ENCODE data around the gene COLQ. TPM values are rescaled to one million over a fixed set of nuclear protein-coding genes. Genes with fewer than 3 reads are reported as not detected.
A peak's percentile ranks its signal among the peaks of the same experiment; 100 is the strongest.

Gene COLQ
- total RNA-seq, 1 experiment from 2014 or later = 1.9 TPM

DNA sequence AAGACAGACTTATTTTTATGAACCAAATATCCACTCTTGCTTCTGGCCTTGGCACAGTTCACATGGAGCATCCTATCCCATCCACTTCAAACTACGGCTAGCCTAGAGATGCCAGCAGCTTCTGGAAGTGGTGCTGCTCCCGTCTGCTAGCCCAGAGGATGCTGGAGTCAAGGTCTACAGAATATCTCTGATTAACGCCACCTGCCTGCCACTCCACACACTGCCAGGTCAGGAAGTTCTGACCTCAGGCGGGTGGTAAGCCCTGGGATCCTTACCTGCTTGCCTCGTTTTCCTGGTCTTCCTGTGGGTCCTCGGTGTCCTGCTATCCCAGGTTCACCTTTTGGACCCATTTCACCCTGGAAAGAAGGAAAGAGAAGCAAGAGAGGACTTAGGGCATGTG is 51.2 kb downstream of the COLQ start:
- Histone ChIP-seq H3K9ac (ENCODE audit: low read length) (no peak overlapping the region), H3K36me3 (ENCODE audit: control insufficient read depth in 1 of 2, insufficient read depth in 2 of 2, low read length in 2 of 2) (no peaks in the 10 kb centered on the region), H3K9me2 (ENCODE audit: insufficient read depth) (no peaks in the 10 kb centered on the region), H3K4me2 (ENCODE audit: low read length) (no peak overlapping the region), H2AFZ (ENCODE audit: low read depth, low read length, poor library complexity, severe bottlenecking) (no peak overlapping the region), H3K27ac (ENCODE audit: low read depth, low read length) (no peak overlapping the region), H3K4me3 (replicated peaks in 1 of 2; ENCODE audit: low read depth in 1 of 2, low read length in 2 of 2) (no peak overlapping the region), H3K27me3 (ENCODE audit: insufficient read depth, low read length) (no peaks in the 10 kb centered on the region), H3K9me3 (ENCODE audit: control insufficient read depth in 1 of 2, insufficient read depth in 1 of 2, low read depth in 1 of 2, low read length in 2 of 2) (no peaks in the 10 kb centered on the region), H3K4me1 (ENCODE audit: control insufficient read depth in 1 of 2, insufficient read depth in 2 of 2, low read length in 2 of 2) (no peaks in the 10 kb centered on the region), H4K20me1 (ENCODE audit: insufficient read depth) (no peaks in the 10 kb centered on the region), H3K79me2 (ENCODE audit: insufficient read depth, low read length) (no peaks in the 10 kb centered on the region)
- TF ChIP-seq, protein P1, sequence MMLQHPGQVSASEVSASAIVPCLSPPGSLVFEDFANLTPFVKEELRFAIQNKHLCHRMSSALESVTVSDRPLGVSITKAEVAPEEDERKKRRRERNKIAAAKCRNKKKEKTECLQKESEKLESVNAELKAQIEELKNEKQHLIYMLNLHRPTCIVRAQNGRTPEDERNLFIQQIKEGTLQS (IDR thresholded peaks at IDR 0.05) = no peak
- TF ChIP-seq, protein P2, sequence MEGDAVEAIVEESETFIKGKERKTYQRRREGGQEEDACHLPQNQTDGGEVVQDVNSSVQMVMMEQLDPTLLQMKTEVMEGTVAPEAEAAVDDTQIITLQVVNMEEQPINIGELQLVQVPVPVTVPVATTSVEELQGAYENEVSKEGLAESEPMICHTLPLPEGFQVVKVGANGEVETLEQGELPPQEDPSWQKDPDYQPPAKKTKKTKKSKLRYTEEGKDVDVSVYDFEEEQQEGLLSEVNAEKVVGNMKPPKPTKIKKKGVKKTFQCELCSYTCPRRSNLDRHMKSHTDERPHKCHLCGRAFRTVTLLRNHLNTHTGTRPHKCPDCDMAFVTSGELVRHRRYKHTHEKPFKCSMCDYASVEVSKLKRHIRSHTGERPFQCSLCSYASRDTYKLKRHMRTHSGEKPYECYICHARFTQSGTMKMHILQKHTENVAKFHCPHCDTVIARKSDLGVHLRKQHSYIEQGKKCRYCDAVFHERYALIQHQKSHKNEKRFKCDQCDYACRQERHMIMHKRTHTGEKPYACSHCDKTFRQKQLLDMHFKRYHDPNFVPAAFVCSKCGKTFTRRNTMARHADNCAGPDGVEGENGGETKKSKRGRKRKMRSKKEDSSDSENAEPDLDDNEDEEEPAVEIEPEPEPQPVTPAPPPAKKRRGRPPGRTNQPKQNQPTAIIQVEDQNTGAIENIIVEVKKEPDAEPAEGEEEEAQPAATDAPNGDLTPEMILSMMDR (IDR thresholded peaks at IDR 0.05 in 2 of 3, conservative IDR thresholded peaks at IDR 0.05 in 1 of 3; ENCODE audit: borderline replicate concordance in 1 of 3, insufficient read depth in 1 of 3, low read depth in 2 of 3, low read length in 2 of 3) = peak in 2 of 3 experiments; percentile 25 to 29; a peak in 3 of 6 replicates
- ChIA-PET CTCF (no interaction called here), POLR2A (no interaction called here), RAD21 (ENCODE audit: low non-redundant PET in 1 of 2, low total read pairs in 2 of 2, uncharacterized antibody in 2 of 2, unreplicated experiment in 2 of 2) (no interaction called here)
- ATAC-seq (peak; percentile 79), DNase-seq (ENCODE audit: low read depth, low spot score) (no peak)
- no TSS peak for BruUV-seq (replicated peaks)
- intact Hi-C loops (cut with micrococcal nuclease) = no loop called here

DNA sequence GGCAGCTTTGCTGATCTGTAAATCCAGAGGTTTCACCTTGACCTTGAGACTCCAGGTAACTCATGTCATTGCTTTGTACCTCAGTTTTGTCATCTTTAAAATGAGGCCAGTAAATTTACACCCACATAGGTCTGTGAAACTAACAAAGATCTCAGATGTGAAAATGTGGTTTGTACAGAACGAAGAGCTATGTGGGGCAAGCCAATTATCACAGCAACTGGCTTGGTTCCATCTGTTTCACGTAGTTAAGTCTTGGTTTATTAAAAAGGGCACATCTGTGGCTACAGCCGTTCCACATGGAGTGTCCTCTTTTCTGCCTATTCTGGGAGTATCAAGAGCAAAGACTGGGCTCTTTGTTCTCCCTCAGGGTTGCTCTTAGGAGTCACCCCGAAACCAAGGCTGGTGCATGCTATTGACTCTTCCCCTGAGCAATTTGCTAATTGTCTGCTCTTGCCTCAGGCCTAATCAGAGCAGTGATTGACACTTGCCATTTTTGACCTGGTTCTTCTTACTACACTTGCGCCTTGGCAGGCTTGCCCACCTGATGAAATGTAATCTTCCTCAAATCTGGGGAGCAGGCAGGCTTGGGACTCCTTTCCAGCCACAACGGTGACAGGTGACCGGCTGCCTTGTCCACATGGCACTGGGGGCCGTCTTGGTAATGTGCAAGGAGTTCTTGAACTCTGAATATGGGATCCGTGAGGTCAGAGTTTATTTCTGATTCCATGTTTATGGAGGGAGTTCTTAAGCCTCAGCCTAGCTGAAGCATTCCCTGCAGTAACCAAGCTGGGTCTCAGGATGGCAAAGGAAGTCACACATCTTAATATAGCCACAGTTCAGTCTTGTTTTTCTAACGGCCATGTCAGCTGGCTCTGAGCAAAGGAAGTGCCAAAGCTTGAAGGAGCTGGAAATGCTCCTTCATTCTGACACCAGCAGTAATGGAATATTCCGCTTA is 54.0 kb downstream of the COLQ start:
- ATAC-seq = no peak
- DNase-seq (ENCODE audit: low read depth, low spot score) = no peak
- Histone ChIP-seq H3K9me3 (ENCODE audit: control insufficient read depth in 1 of 2, insufficient read depth in 1 of 2, low read depth in 1 of 2, low read length in 2 of 2) (no peaks in the 10 kb centered on the region), H3K9me2 (ENCODE audit: insufficient read depth) (no peaks in the 10 kb centered on the region), H2AFZ (ENCODE audit: low read depth, low read length, poor library complexity, severe bottlenecking) (no peak overlapping the region), H3K9ac (ENCODE audit: low read length) (no peak overlapping the region), H3K4me3 (replicated peaks in 1 of 2; ENCODE audit: low read depth in 1 of 2, low read length in 2 of 2) (no peak overlapping the region), H4K20me1 (ENCODE audit: insufficient read depth) (no peaks in the 10 kb centered on the region), H3K4me2 (ENCODE audit: low read length) (no peak overlapping the region), H3K27me3 (ENCODE audit: insufficient read depth, low read length) (no peaks in the 10 kb centered on the region), H3K79me2 (ENCODE audit: insufficient read depth, low read length) (no peaks in the 10 kb centered on the region), H3K36me3 (ENCODE audit: control insufficient read depth in 1 of 2, insufficient read depth in 2 of 2, low read length in 2 of 2) (no peaks in the 10 kb centered on the region), H3K4me1 (ENCODE audit: control insufficient read depth in 1 of 2, insufficient read depth in 2 of 2, low read length in 2 of 2) (peaks cover 0 to 4% of the 10 kb centered on the region in 2 experiments; a peak in 2 of 4 replicates), H3K27ac (ENCODE audit: low read depth, low read length) (no peak overlapping the region)
- BruUV-seq (replicated peaks) = no TSS peak
- ChIA-PET RAD21 (ENCODE audit: low non-redundant PET in 1 of 2, low total read pairs in 2 of 2, uncharacterized antibody in 2 of 2, unreplicated experiment in 2 of 2) (no interaction called here), CTCF (no interaction called here), POLR2A (no interaction called here)
- intact Hi-C loops (cut with micrococcal nuclease) = no loop called here
- TF ChIP-seq, protein P3, sequence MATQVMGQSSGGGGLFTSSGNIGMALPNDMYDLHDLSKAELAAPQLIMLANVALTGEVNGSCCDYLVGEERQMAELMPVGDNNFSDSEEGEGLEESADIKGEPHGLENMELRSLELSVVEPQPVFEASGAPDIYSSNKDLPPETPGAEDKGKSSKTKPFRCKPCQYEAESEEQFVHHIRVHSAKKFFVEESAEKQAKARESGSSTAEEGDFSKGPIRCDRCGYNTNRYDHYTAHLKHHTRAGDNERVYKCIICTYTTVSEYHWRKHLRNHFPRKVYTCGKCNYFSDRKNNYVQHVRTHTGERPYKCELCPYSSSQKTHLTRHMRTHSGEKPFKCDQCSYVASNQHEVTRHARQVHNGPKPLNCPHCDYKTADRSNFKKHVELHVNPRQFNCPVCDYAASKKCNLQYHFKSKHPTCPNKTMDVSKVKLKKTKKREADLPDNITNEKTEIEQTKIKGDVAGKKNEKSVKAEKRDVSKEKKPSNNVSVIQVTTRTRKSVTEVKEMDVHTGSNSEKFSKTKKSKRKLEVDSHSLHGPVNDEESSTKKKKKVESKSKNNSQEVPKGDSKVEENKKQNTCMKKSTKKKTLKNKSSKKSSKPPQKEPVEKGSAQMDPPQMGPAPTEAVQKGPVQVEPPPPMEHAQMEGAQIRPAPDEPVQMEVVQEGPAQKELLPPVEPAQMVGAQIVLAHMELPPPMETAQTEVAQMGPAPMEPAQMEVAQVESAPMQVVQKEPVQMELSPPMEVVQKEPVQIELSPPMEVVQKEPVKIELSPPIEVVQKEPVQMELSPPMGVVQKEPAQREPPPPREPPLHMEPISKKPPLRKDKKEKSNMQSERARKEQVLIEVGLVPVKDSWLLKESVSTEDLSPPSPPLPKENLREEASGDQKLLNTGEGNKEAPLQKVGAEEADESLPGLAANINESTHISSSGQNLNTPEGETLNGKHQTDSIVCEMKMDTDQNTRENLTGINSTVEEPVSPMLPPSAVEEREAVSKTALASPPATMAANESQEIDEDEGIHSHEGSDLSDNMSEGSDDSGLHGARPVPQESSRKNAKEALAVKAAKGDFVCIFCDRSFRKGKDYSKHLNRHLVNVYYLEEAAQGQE (IDR thresholded peaks at IDR 0.05; ENCODE audit: low read depth) = no peak
- TF ChIP-seq, protein P4, sequence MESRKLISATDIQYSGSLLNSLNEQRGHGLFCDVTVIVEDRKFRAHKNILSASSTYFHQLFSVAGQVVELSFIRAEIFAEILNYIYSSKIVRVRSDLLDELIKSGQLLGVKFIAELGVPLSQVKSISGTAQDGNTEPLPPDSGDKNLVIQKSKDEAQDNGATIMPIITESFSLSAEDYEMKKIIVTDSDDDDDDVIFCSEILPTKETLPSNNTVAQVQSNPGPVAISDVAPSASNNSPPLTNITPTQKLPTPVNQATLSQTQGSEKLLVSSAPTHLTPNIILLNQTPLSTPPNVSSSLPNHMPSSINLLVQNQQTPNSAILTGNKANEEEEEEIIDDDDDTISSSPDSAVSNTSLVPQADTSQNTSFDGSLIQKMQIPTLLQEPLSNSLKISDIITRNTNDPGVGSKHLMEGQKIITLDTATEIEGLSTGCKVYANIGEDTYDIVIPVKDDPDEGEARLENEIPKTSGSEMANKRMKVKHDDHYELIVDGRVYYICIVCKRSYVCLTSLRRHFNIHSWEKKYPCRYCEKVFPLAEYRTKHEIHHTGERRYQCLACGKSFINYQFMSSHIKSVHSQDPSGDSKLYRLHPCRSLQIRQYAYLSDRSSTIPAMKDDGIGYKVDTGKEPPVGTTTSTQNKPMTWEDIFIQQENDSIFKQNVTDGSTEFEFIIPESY (IDR thresholded peaks at IDR 0.05; ENCODE audit: extremely low read depth, insufficient replicate concordance, low read length) = no peak
- TF ChIP-seq SRF (IDR thresholded peaks at IDR 0.05; ENCODE audit: low read depth) (no peak), SP1 (IDR thresholded peaks at IDR 0.05; ENCODE audit: low read depth) (no peak), EGR1 (IDR thresholded peaks at IDR 0.05; ENCODE audit: low read depth) (no peak), POLR2A (IDR thresholded peaks at IDR 0.05; ENCODE audit: borderline replicate concordance, extremely low read depth, insufficient read depth, insufficient read length) (no peak), JUND (IDR thresholded peaks at IDR 0.05) (no peak), CBX3 (IDR thresholded peaks at IDR 0.05; ENCODE audit: low read depth) (no peak)
- TF ChIP-seq, protein P1 (IDR thresholded peaks at IDR 0.05) = no peak
